ENCODE measurements around the gene SNPH.

SNPH gene

GRCh38 chr20:1323830-1324597 lies 57.9 kb downstream of the SNPH start:
- Histone ChIP-seq H3K36me3 (no peaks in the 10 kb centered on the region), H3K4me1 (no peaks in the 10 kb centered on the region), H3K9me3 (no peaks in the 10 kb centered on the region), H3K4me3 (ENCODE audit: low read depth, low read length) (peak overlapping the region; percentile 84), H3K27me3 (no peaks in the 10 kb centered on the region)
- TF ChIP-seq CTCF (IDR thresholded peaks at IDR 0.05; ENCODE audit: low read depth, low read length) = no peak
- DNase-seq = no peak

- TF ChIP-seq CTCF (IDR thresholded peaks at IDR 0.05; ENCODE audit: low read depth, low read length) = no peak
- no peaks in the 10 kb centered on the region for H3K27me3 ChIP-seq
- no peaks in the 10 kb centered on the region for H3K9me3 ChIP-seq
- H3K4me3 ChIP-seq (ENCODE audit: low read depth, low read length) = peak overlapping the region; percentile 84
- H3K4me1 ChIP-seq = no peaks in the 10 kb centered on the region
- no peak for DNase-seq
- H3K36me3 ChIP-seq = no peaks in the 10 kb centered on the region
Measured at GRCh38 chr20:1324598-1325172, 58.6 kb downstream of the SNPH start.

- H3K36me3 ChIP-seq = no peaks in the 10 kb centered on the region
- peak; percentile 92 for DNase-seq
- no peaks in the 10 kb centered on the region for H3K4me1 ChIP-seq
- H3K9me3 ChIP-seq = no peaks in the 10 kb centered on the region
- peak overlapping the region; percentile 84 for H3K4me3 ChIP-seq (ENCODE audit: low read depth, low read length)
- H3K27me3 ChIP-seq = no peaks in the 10 kb centered on the region
- no peak for TF ChIP-seq CTCF (IDR thresholded peaks at IDR 0.05; ENCODE audit: low read depth, low read length)
Measured at GRCh38 chr20:1325173-1326030, 59.3 kb downstream of the SNPH start.

- TF ChIP-seq CTCF (IDR thresholded peaks at IDR 0.05; ENCODE audit: low read depth, low read length) = no peak
- H3K4me3 ChIP-seq (ENCODE audit: low read depth, low read length) = peak overlapping the region; percentile 84
- H3K4me1 ChIP-seq = no peaks in the 10 kb centered on the region
- H3K9me3 ChIP-seq = no peaks in the 10 kb centered on the region
- DNase-seq = no peak
- no peaks in the 10 kb centered on the region for H3K27me3 ChIP-seq
- H3K36me3 ChIP-seq = no peaks in the 10 kb centered on the region
Measured at GRCh38 chr20:1326031-1326930, 60.2 kb downstream of the SNPH start.

- Histone ChIP-seq H3K27me3 (no peaks in the 10 kb centered on the region), H3K9me3 (no peaks in the 10 kb centered on the region), H3K36me3 (no peaks in the 10 kb centered on the region), H3K4me3 (ENCODE audit: low read depth, low read length) (no peak overlapping the region), H3K4me1 (no peaks in the 10 kb centered on the region)
- TF ChIP-seq CTCF (IDR thresholded peaks at IDR 0.05; ENCODE audit: low read depth, low read length) = no peak
- no peak for DNase-seq
Measured at GRCh38 chr20:1327241-1327653, 61.2 kb downstream of the SNPH start.
